HepG2 (cell line): ENCODE measurements around the gene TMEM253. TPM values are rescaled to one million over a fixed set of nuclear protein-coding genes. Genes with fewer than 3 reads are reported as not detected.
A peak's percentile ranks its signal among the peaks of the same experiment; 100 is the strongest.

Experiments used
- ATF7 ChIP-seq, 2 experiments: fragments of 450-650 bp in 1 of 2; sonication (generic) in 1 of 2; formaldehyde crosslinking in 1 of 2; IDR thresholded peaks; 2 replicates each; pipeline versions ENCODE4 v1.4.0 to v1.6.1; 2016 to 2020; ENCODE audit warnings: antibody characterized with exemption in 1 of 2, mild to moderate bottlenecking in 1 of 2, missing genetic modification reagents in 1 of 2
- BCL6 ChIP-seq: IDR thresholded peaks from 2 replicates; pipeline ENCODE4 v1.6.1; 2016; ENCODE audit warnings: missing genetic modification reagents, missing compliant biosample characterization
- CCAR2 ChIP-seq: fragments of 200-400 bp; formaldehyde crosslinking; optimal IDR thresholded peaks from 2 replicates; pipeline ENCODE3; 2018; ENCODE audit warnings: low read depth, mild to moderate bottlenecking, low read length, moderate library complexity
- ETV5 ChIP-seq: IDR thresholded peaks from 2 replicates; pipeline ENCODE4 v1.6.1; 2018; ENCODE audit warnings: missing biosample characterization, missing genetic modification reagents, inconsistent platforms, borderline replicate concordance
- HDAC6 ChIP-seq: fragments of 200-600 bp; sonication (generic); IDR thresholded peaks from 2 replicates; pipeline ENCODE4 v1.7.0; 2017; ENCODE audit warnings: mild to moderate bottlenecking, antibody characterized with exemption, low read length, low read depth
- HNRNPK ChIP-seq: fragments of 200-400 bp; formaldehyde crosslinking; IDR thresholded peaks from 2 replicates; pipeline ENCODE4 v1.6.1; 2018; ENCODE audit warnings: low read length, low read depth, moderate library complexity, mild to moderate bottlenecking; ENCODE audit not compliant: poor library complexity, severe bottlenecking
- KLF15 ChIP-seq: sonication (generic); formaldehyde crosslinking; IDR thresholded peaks from 2 replicates; pipeline ENCODE4 v1.8.1; 2023; ENCODE audit warnings: borderline replicate concordance, mild to moderate bottlenecking, inconsistent platforms, missing genetic modification reagents, mixed read lengths
- MYC ChIP-seq: sonication (generic); formaldehyde crosslinking; IDR thresholded peaks from 2 replicates; pipeline ENCODE4 v1.9.0; 2021; ENCODE audit warnings: missing genetic modification reagents, borderline replicate concordance
- NCOA2 ChIP-seq: sonication (generic); formaldehyde crosslinking; IDR thresholded peaks from 2 replicates; pipeline ENCODE4 v1.8.0; 2022; ENCODE audit warnings: inconsistent platforms
- PLRG1 ChIP-seq: fragments of 450-650 bp; conservative IDR thresholded peaks from 2 replicates; pipeline ENCODE4 v1.6.1; 2016
- REL ChIP-seq: sonication (generic); formaldehyde crosslinking; conservative IDR thresholded peaks from 2 replicates; pipeline ENCODE4 v1.8.0; 2022; ENCODE audit warnings: mild to moderate bottlenecking, missing genetic modification reagents, moderate library complexity
- RXRB ChIP-seq: IDR thresholded peaks from 2 replicates; pipeline ENCODE4 v1.6.1; 2016; ENCODE audit warnings: borderline replicate concordance, missing genetic modification reagents, missing compliant biosample characterization
- SNAPC2 ChIP-seq: sonication (generic); formaldehyde crosslinking; IDR thresholded peaks from 2 replicates; pipeline ENCODE4 v1.8.1; 2022; ENCODE audit warnings: mild to moderate bottlenecking, missing genetic modification reagents
- SOX13 ChIP-seq, 3 experiments: fragments of 450-650 bp in 1 of 3; sonication (generic) in 1 of 3; formaldehyde crosslinking in 1 of 3; IDR thresholded peaks in 2 of 3; conservative IDR thresholded peaks in 1 of 3; 2 replicates each; pipeline versions ENCODE4 v1.5.0 to v1.6.1; 2016 to 2020; ENCODE audit warnings: antibody characterized with exemption in 1 of 3, mild to moderate bottlenecking in 1 of 3, missing compliant biosample characterization in 1 of 3, missing genetic modification reagents in 1 of 3, moderate library complexity in 1 of 3
- ZBTB49 ChIP-seq: sonication (generic); formaldehyde crosslinking; IDR thresholded peaks from 2 replicates; pipeline ENCODE4 v1.4.0; 2020; ENCODE audit warnings: missing genetic modification reagents, borderline replicate concordance
- ZFP90 ChIP-seq: sonication (generic); formaldehyde crosslinking; IDR thresholded peaks from 2 replicates; pipeline ENCODE4 v1.8.0; 2022; ENCODE audit warnings: missing genetic modification reagents, mild to moderate bottlenecking, inconsistent platforms, borderline replicate concordance
- ZIK1 ChIP-seq: sonication (generic); formaldehyde crosslinking; IDR thresholded peaks from 2 replicates; pipeline ENCODE4 v1.5.0; 2020; ENCODE audit warnings: mild to moderate bottlenecking, low read depth, missing genetic modification reagents, borderline replicate concordance
- ZNF136 ChIP-seq: sonication (generic); formaldehyde crosslinking; IDR thresholded peaks from 2 replicates; pipeline ENCODE4 v1.8.1; 2022; ENCODE audit warnings: low read depth, mild to moderate bottlenecking, moderate library complexity, missing genetic modification reagents
- ZNF263 ChIP-seq: sonication (generic); formaldehyde crosslinking; IDR thresholded peaks from 2 replicates; pipeline ENCODE4 v1.4.0; 2020; ENCODE audit warnings: missing genetic modification reagents
- ZNF276 ChIP-seq: sonication (generic); formaldehyde crosslinking; IDR thresholded peaks from 2 replicates; pipeline ENCODE4 v1.4.0; 2020; ENCODE audit warnings: mild to moderate bottlenecking, low read depth, missing genetic modification reagents
- ZNF382 ChIP-seq: sonication (generic); formaldehyde crosslinking; IDR thresholded peaks from 2 replicates; pipeline ENCODE4 v1.5.0; 2020; ENCODE audit warnings: missing genetic modification reagents, mild to moderate bottlenecking, borderline replicate concordance
- ZNF557 ChIP-seq: sonication (generic); formaldehyde crosslinking; IDR thresholded peaks from 2 replicates; pipeline ENCODE4 v1.4.0; 2020; ENCODE audit warnings: missing genetic modification reagents
- ZNF607 ChIP-seq: sonication (generic); formaldehyde crosslinking; IDR thresholded peaks from 2 replicates; pipeline ENCODE4 v1.5.1; 2020; ENCODE audit warnings: missing genetic modification reagents, mild to moderate bottlenecking, borderline replicate concordance
- polyA plus RNA-seq, 8 experiments: library from polyadenylated mRNA; depleted of rRNA in 3 of 8; stranded (reverse) in 7 of 8; unstranded in 1 of 8; fragments of >200 nt; fragmentation: Illumina TruSeq in 4 of 8; extraction: Trizol in 4 of 8; gene quantifications; 2 replicates each; pipeline versions ENCODE4 v1.2.1 to v1.2.3, GENCODE V29; 2011 to 2016; ENCODE audit warnings: low read depth in 4 of 8, missing spikeins in 1 of 8, mixed read lengths in 1 of 8; ENCODE audit not compliant: insufficient read depth in 1 of 8
- total RNA-seq, 5 experiments: library from RNA; depleted of rRNA; stranded (reverse); fragments of >200 nt; fragmentation: Illumina TruSeq; extraction: Trizol; gene quantifications; 2 replicates each; pipeline ENCODE4 v1.2.3, GENCODE V29; 2016; ENCODE audit warnings: low read depth in 1 of 5

The TMEM253 gene
- total and polyA plus RNA-seq, 2 of the 13 experiments (the other 11 are each of a cell fraction or from before 2014, with no cell fraction given), result 0.29 to 0.45 TPM

GRCh38 chr14:21069388-21070082 lies 31.3 kb upstream of the TMEM253 start (continued):
- TF ChIP-seq ZBTB49, result 0 out of 2 replicates have a peak, but pooled peaks have one; percentile 58
- TF ChIP-seq ZIK1 (CRISPR knock-in tag), result no peak
- no peak for TF ChIP-seq PLRG1
- peak; percentile 46; the same call in 1 of the 2 replicates for TF ChIP-seq RXRB
- TF ChIP-seq KLF15, result no peak
- peak; percentile 54; the same call in 1 of the 2 replicates for TF ChIP-seq NCOA2
- TF ChIP-seq ETV5 (CRISPR knock-in tag), result no peak
- no peak; the same call in 1 of the 2 replicates for TF ChIP-seq ZFP90 (CRISPR knock-in tag)
- TF ChIP-seq SOX13 (IDR thresholded peaks at IDR 0.05), result no peak
- TF ChIP-seq SOX13 (CRISPR knock-in tag; conservative IDR thresholded peaks at IDR 0.05 in 1 of 2, IDR thresholded peaks at IDR 0.05 in 1 of 2), result peak in 1 of 2 experiments; percentile 9; a peak in 1 of 4 replicates
- TF ChIP-seq HDAC6, result no peak
- TF ChIP-seq ZNF607 (CRISPR knock-in tag), result peak; percentile 73
- peak; percentile 60 for TF ChIP-seq BCL6
- no peak for TF ChIP-seq ZNF382
- 0 out of 2 replicates have a peak, but pooled peaks have one; percentile 71 for TF ChIP-seq SNAPC2 (CRISPR knock-in tag)
- no peak for TF ChIP-seq CCAR2
- TF ChIP-seq ATF7 (IDR thresholded peaks at IDR 0.05), result no peak
- TF ChIP-seq ATF7 (CRISPR knock-in tag; IDR thresholded peaks at IDR 0.05), result 0 out of 2 replicates have a peak, but pooled peaks have one; percentile 43
- peak; percentile 21; the same call in 1 of the 2 replicates for TF ChIP-seq ZNF276 (CRISPR knock-in tag)
- TF ChIP-seq MYC (CRISPR knock-in tag), result peak; percentile 34; the same call in 1 of the 2 replicates
- TF ChIP-seq HNRNPK, result no peak
- TF ChIP-seq REL (CRISPR knock-in tag), result no peak
- TF ChIP-seq ZNF136, result peak; percentile 47; the same call in 1 of the 2 replicates
- no peak for TF ChIP-seq ZNF557
- TF ChIP-seq ZNF263 (CRISPR knock-in tag), result peak; percentile 40
